Measurements from ENCODE around the gene MEMO1.

GRCh38 chr2:31865215-31865614 is 145.6 kb downstream of the MEMO1 start:
- TF ChIP-seq, protein P1, sequence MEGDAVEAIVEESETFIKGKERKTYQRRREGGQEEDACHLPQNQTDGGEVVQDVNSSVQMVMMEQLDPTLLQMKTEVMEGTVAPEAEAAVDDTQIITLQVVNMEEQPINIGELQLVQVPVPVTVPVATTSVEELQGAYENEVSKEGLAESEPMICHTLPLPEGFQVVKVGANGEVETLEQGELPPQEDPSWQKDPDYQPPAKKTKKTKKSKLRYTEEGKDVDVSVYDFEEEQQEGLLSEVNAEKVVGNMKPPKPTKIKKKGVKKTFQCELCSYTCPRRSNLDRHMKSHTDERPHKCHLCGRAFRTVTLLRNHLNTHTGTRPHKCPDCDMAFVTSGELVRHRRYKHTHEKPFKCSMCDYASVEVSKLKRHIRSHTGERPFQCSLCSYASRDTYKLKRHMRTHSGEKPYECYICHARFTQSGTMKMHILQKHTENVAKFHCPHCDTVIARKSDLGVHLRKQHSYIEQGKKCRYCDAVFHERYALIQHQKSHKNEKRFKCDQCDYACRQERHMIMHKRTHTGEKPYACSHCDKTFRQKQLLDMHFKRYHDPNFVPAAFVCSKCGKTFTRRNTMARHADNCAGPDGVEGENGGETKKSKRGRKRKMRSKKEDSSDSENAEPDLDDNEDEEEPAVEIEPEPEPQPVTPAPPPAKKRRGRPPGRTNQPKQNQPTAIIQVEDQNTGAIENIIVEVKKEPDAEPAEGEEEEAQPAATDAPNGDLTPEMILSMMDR (IDR thresholded peaks at IDR 0.05) = no peak
- TF ChIP-seq POLR2A (IDR thresholded peaks at IDR 0.05) = no peak
